ENCODE measurements around the gene RTF2. TPM values are rescaled to one million over a fixed set of nuclear protein-coding genes. Genes with fewer than 3 reads are reported as not detected.

The RTF2 gene
- total and polyA plus RNA-seq, 2 experiments from 2014 or later = 28.2 to 53.7 TPM

DNA sequence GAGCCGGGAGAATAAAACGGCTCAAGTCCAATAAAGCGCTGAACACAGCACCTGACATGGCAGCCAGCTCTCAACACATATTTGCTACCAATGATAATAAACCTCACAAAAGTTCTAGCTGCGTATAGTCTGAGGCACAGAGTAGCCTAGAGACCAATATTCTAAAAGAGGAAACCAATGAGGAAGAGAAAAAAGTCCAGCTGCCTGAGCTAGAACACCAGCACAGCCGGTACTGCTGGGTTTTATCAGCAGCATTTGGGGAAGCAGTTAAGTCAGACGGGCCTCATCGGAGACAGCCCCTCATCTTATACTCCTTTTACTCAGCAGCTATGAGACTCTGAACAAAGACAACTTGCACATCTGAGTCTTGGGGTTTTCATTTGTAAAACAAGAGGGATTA lies 2.4 kb upstream of the RTF2 start (continued):
- TF ChIP-seq, protein P1, sequence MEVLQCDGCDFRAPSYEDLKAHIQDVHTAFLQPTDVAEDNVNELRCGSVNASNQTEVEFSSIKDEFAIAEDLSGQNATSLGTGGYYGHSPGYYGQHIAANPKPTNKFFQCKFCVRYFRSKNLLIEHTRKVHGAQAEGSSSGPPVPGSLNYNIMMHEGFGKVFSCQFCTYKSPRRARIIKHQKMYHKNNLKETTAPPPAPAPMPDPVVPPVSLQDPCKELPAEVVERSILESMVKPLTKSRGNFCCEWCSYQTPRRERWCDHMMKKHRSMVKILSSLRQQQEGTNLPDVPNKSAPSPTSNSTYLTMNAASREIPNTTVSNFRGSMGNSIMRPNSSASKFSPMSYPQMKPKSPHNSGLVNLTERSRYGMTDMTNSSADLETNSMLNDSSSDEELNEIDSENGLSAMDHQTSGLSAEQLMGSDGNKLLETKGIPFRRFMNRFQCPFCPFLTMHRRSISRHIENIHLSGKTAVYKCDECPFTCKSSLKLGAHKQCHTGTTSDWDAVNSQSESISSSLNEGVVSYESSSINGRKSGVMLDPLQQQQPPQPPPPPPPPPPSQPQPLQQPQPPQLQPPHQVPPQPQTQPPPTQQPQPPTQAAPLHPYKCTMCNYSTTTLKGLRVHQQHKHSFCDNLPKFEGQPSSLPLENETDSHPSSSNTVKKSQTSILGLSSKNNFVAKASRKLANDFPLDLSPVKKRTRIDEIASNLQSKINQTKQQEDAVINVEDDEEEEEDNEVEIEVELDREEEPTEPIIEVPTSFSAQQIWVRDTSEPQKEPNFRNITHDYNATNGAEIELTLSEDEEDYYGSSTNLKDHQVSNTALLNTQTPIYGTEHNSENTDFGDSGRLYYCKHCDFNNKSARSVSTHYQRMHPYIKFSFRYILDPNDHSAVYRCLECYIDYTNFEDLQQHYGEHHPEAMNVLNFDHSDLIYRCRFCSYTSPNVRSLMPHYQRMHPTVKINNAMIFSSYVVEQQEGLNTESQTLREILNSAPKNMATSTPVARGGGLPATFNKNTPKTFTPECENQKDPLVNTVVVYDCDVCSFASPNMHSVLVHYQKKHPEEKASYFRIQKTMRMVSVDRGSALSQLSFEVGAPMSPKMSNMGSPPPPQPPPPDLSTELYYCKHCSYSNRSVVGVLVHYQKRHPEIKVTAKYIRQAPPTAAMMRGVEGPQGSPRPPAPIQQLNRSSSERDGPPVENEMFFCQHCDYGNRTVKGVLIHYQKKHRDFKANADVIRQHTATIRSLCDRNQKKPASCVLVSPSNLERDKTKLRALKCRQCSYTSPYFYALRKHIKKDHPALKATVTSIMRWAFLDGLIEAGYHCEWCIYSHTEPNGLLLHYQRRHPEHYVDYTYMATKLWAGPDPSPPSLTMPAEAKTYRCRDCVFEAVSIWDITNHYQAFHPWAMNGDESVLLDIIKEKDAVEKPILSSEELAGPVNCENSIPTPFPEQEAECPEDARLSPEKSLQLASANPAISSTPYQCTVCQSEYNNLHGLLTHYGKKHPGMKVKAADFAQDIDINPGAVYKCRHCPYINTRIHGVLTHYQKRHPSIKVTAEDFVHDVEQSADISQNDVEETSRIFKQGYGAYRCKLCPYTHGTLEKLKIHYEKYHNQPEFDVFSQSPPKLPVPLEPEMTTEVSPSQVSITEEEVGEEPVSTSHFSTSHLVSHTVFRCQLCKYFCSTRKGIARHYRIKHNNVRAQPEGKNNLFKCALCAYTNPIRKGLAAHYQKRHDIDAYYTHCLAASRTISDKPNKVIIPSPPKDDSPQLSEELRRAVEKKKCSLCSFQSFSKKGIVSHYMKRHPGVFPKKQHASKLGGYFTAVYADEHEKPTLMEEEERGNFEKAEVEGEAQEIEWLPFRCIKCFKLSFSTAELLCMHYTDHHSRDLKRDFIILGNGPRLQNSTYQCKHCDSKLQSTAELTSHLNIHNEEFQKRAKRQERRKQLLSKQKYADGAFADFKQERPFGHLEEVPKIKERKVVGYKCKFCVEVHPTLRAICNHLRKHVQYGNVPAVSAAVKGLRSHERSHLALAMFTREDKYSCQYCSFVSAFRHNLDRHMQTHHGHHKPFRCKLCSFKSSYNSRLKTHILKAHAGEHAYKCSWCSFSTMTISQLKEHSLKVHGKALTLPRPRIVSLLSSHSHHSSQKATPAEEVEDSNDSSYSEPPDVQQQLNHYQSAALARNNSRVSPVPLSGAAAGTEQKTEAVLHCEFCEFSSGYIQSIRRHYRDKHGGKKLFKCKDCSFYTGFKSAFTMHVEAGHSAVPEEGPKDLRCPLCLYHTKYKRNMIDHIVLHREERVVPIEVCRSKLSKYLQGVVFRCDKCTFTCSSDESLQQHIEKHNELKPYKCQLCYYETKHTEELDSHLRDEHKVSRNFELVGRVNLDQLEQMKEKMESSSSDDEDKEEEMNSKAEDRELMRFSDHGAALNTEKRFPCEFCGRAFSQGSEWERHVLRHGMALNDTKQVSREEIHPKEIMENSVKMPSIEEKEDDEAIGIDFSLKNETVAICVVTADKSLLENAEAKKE (CRISPR knock-in tag; IDR thresholded peaks at IDR 0.05) = no peak
- TF ChIP-seq POLR2AphosphoS5 (IDR thresholded peaks at IDR 0.05; ENCODE audit: low read depth) (no peak), JUNB (IDR thresholded peaks at IDR 0.05; ENCODE audit: unreplicated experiment) (no peak)
- TF ChIP-seq, protein P2, sequence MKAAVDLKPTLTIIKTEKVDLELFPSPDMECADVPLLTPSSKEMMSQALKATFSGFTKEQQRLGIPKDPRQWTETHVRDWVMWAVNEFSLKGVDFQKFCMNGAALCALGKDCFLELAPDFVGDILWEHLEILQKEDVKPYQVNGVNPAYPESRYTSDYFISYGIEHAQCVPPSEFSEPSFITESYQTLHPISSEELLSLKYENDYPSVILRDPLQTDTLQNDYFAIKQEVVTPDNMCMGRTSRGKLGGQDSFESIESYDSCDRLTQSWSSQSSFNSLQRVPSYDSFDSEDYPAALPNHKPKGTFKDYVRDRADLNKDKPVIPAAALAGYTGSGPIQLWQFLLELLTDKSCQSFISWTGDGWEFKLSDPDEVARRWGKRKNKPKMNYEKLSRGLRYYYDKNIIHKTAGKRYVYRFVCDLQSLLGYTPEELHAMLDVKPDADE (IDR thresholded peaks at IDR 0.05) = no peak
- TF ChIP-seq, protein P3, sequence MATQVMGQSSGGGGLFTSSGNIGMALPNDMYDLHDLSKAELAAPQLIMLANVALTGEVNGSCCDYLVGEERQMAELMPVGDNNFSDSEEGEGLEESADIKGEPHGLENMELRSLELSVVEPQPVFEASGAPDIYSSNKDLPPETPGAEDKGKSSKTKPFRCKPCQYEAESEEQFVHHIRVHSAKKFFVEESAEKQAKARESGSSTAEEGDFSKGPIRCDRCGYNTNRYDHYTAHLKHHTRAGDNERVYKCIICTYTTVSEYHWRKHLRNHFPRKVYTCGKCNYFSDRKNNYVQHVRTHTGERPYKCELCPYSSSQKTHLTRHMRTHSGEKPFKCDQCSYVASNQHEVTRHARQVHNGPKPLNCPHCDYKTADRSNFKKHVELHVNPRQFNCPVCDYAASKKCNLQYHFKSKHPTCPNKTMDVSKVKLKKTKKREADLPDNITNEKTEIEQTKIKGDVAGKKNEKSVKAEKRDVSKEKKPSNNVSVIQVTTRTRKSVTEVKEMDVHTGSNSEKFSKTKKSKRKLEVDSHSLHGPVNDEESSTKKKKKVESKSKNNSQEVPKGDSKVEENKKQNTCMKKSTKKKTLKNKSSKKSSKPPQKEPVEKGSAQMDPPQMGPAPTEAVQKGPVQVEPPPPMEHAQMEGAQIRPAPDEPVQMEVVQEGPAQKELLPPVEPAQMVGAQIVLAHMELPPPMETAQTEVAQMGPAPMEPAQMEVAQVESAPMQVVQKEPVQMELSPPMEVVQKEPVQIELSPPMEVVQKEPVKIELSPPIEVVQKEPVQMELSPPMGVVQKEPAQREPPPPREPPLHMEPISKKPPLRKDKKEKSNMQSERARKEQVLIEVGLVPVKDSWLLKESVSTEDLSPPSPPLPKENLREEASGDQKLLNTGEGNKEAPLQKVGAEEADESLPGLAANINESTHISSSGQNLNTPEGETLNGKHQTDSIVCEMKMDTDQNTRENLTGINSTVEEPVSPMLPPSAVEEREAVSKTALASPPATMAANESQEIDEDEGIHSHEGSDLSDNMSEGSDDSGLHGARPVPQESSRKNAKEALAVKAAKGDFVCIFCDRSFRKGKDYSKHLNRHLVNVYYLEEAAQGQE (IDR thresholded peaks at IDR 0.05; ENCODE audit: unreplicated experiment) = no peak
